Heart right ventricle (tissue), 16 donors: ENCODE results near the gene UFSP1. TPM values are rescaled to one million over a fixed set of nuclear protein-coding genes. Genes with fewer than 3 reads are reported as not detected.

Experiments
- ATAC-seq, 8 donors: fragments of 200-7000 bp; cut with Tn5 transposase; one replicate each; pipeline ENCODE4 v1.9.1; 2020; ENCODE audit warnings: mild to moderate bottlenecking in 8 of 8, moderate library complexity in 8 of 8, moderate number of reproducible peaks in 1 of 8
- DNase-seq, 2 donors: peaks; one replicate each; pipeline ENCODE4 v3.0.0-alpha.2; 2020
- H3K27ac ChIP-seq, 10 donors: fragments of 200-600 bp; sonication (generic) in 2 of 10; one replicate each; pipeline versions ENCODE4 v1.5.0 to v1.8.0; 2020 to 2022; ENCODE audit warnings: mild to moderate bottlenecking in 3 of 10
- H3K27me3 ChIP-seq, 7 donors: fragments of 200-600 bp; one replicate each; pipeline ENCODE4 v1.8.0; 2021 to 2022; ENCODE audit warnings: mild to moderate bottlenecking in 2 of 7
- H3K36me3 ChIP-seq, 9 donors: fragments of 200-600 bp; sonication (generic) in 1 of 9; one replicate each; pipeline versions ENCODE4 v1.5.0 to v1.8.0; 2020 to 2022; ENCODE audit warnings: mild to moderate bottlenecking in 2 of 9
- H3K4me1 ChIP-seq, 9 donors: fragments of 200-600 bp; sonication (generic) in 1 of 9; one replicate each; pipeline versions ENCODE4 v1.5.0 to v1.8.0; 2020 to 2022; ENCODE audit warnings: mild to moderate bottlenecking in 4 of 9
- H3K4me3 ChIP-seq, 10 donors: fragments of 200-600 bp; sonication (generic) in 2 of 10; one replicate each; pipeline versions ENCODE4 v1.5.0 to v1.8.0; 2020 to 2022; ENCODE audit warnings: mild to moderate bottlenecking in 7 of 10, moderate library complexity in 2 of 10
- H3K9me3 ChIP-seq, 11 donors: fragments of 200-600 bp in 10 of 11; sonication (generic) in 2 of 11; one replicate each; pipeline versions ENCODE4 v1.5.0 to v1.8.0; 2013 to 2022; ENCODE audit warnings: mild to moderate bottlenecking in 2 of 11, control low read depth in 1 of 11, moderate library complexity in 1 of 11
- WGBS, 2 donors: extraction: QIAGEN DNeasy Blood & Tissue Kit; methylation state at CpG; one replicate each; pipeline ENCODE4 v1.1.7; 2013; ENCODE audit warnings: inconsistent platforms in 1 of 2; 5-methylcytosine and 5-hydroxymethylcytosine counted together
- intact Hi-C, 10 donors: fragments of 100-400 bp; cut with DNase I; formaldehyde crosslinking; loops; one replicate each; pipeline versions ENCODE4 v1.11.1 to v1.14.2; 2022
- microRNA-seq, 2 donors: library from miRNA; unstranded; fragments of <30 nt; microRNA quantifications; one replicate each; pipeline ENCODE4 v1.2.0, GENCODE V29; 2021
- polyA plus RNA-seq, 2 donors: library from polyadenylated mRNA; stranded (reverse); fragments of 200-250 nt; gene quantifications; one replicate each; pipeline ENCODE4 v1.2.3, GENCODE V29; 2013
- total RNA-seq, 10 donors: library from RNA; stranded (reverse); fragmentation: NEBNext Ultra II Directional in 3 of 10; extraction: Animal tissue kit (Norgen Biotek cat#: 25700) in 3 of 10; gene quantifications; one replicate each; pipeline versions ENCODE4 v1.2.1 to v1.2.4, GENCODE V29; 2021 to 2023
- TF ChIP-seq, protein P1 (sequence below), 9 donors: fragments of 200-600 bp; sonication (generic) in 2 of 9; IDR thresholded peaks; one replicate each; pipeline versions ENCODE4 v1.5.0 to v1.8.0; 2021 to 2022; ENCODE audit warnings: antibody characterized with exemption in 9 of 9, mild to moderate bottlenecking in 5 of 9, moderate library complexity in 1 of 9
- donor health status: Arrhythmogenic right ventricular cardiomyopathy.
- donor health status: ischemic (EF 13 %, LVEDD 7.1; RV severe dilation, severe dysfunction).
- donor health status: healthy with polysubstance abuse.
- donor health status: DM: no; HTN: yes; CAD: no.
- donor health status: DM: no; HTN: no; CAD: no.
- donor health status: ischemic (EF 25% LVEDD 6.9; RV normal size, moderate dysfunction).
- donor health status: ischemic (EF 25% LVEDD 5.7; RV mildly dilated, moderate dysfunction).
- donor health status: healthy.
- donor health status: DM: yes; HTN: yes; CAD: no.
- donor health status: Ischemic cardiomyopathy.
- donor health status: ischemic (EF 35%, LVEDD 5.7; RV mildly dilated, moderate dysfunction).
- donor health status: nonischemic (EF 11% LVEDD 7.7; RV severe dilation, severe dysfunction).
- donor health status: DM: yes; HTN: yes; CAD: no.
- donor health status: PGD.
- donor health status: ischemic (EF 29% LVEDD 5.4; RV normal size, mild dysfunction).
- donor health status: nonischemic (EF 23%, LVEDD 6.1; RV moderate dilation, normal function).

Gene UFSP1
- total and polyA plus RNA-seq, 12 donors, result 0.99 to 3.4 (median 1.9) TPM

DNA sequence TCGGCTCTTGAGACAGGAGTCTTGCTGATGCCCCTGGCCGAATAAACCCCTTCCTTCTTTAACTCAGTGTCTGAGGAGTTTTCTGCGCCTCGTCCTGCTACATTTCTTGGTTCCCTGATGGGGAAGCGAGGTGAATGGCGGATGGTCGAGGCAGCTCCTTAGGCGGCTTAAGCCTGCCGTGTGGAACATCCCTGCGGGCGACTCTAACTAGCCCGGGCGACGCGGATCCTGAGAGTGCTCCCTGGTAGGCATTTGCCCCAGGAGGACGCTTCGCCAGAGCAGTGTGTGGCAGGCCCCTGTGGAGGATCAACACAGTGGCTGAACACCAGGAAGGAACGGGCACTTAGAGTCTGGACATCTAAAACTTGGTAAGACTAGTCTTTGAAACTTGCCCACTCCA lies 50.2 kb downstream of the UFSP1 start:
- intact Hi-C loops, result loop anchor here in 1 of 10 donors (5.0 kb wide), 1 partner anchor 37 kb away; no protein-coding TSS in a partner anchor
- no peak overlapping the region for H3K27ac ChIP-seq
- H3K27me3 ChIP-seq, result no peaks in the 10 kb centered on the region
- TF ChIP-seq, protein P1, sequence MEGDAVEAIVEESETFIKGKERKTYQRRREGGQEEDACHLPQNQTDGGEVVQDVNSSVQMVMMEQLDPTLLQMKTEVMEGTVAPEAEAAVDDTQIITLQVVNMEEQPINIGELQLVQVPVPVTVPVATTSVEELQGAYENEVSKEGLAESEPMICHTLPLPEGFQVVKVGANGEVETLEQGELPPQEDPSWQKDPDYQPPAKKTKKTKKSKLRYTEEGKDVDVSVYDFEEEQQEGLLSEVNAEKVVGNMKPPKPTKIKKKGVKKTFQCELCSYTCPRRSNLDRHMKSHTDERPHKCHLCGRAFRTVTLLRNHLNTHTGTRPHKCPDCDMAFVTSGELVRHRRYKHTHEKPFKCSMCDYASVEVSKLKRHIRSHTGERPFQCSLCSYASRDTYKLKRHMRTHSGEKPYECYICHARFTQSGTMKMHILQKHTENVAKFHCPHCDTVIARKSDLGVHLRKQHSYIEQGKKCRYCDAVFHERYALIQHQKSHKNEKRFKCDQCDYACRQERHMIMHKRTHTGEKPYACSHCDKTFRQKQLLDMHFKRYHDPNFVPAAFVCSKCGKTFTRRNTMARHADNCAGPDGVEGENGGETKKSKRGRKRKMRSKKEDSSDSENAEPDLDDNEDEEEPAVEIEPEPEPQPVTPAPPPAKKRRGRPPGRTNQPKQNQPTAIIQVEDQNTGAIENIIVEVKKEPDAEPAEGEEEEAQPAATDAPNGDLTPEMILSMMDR (IDR thresholded peaks at IDR 0.05), result no peak
- H3K4me3 ChIP-seq, result no peak overlapping the region
- 96 to 97% methylated on average over 18 of the region's 18 CpGs for WGBS, 2 donors
- H3K9me3 ChIP-seq, result no peaks in the 10 kb centered on the region
- ATAC-seq, result no peak
- H3K36me3 ChIP-seq, result no peaks in the 10 kb centered on the region
- no peak for DNase-seq
- peaks cover 0 to 32% (median 12%) of the 10 kb centered on the region in 9 donors for H3K4me1 ChIP-seq

Small RNA genes within 50 kb of the gene (microRNA-seq; reads per million reads assigned to microRNA genes)
- 0 to 0.60 reads per million in 2 donors for gene MIR6875

Other genes starting within 250 kb of the UFSP1 start
- under 1 TPM in 3 of 10 donors, not detected in 7; 0.20 to 0.57 (median 0.49) TPM for gene TFR2, start 248.2 kb downstream of the UFSP1 start, total RNA-seq
- under 1 TPM; 0.29 to 0.58 TPM for gene TFR2, start 248.2 kb downstream of the UFSP1 start, polyA plus RNA-seq
- gene ACTL6B, start 233.3 kb downstream of the UFSP1 start, total RNA-seq, result not detected
- not detected for gene ACTL6B, start 233.3 kb downstream of the UFSP1 start, polyA plus RNA-seq
- gene GNB2, start 216.0 kb downstream of the UFSP1 start, total RNA-seq, result 100 to 1,000 TPM in 7 of 10 donors, 10 to 100 TPM in 3; 91.6 to 150 (median 106) TPM
- gene GNB2, start 216.0 kb downstream of the UFSP1 start, polyA plus RNA-seq, result 100 to 1,000 TPM in 1 of 2 donors, 10 to 100 TPM in 1; 32.8 to 227 TPM
- 10 to 100 TPM; 20.5 to 33.9 (median 24.2) TPM for gene GIGYF1, start 195.5 kb downstream of the UFSP1 start, total RNA-seq
- gene GIGYF1, start 195.5 kb downstream of the UFSP1 start, polyA plus RNA-seq, result 10 to 100 TPM in 1 of 2 donors, 1 to 10 TPM in 1; 9.4 to 47.3 TPM
- 10 to 100 TPM; 23.2 to 34.9 (median 25.3) TPM for gene POP7, start 183.6 kb downstream of the UFSP1 start, total RNA-seq
- gene POP7, start 183.6 kb downstream of the UFSP1 start, polyA plus RNA-seq, result 10 to 100 TPM; 35.5 to 71.5 TPM
- under 1 TPM in 1 of 10 donors, not detected in 9; 0.23 TPM for gene EPO, start 169.2 kb downstream of the UFSP1 start, total RNA-seq
- gene EPO, start 169.2 kb downstream of the UFSP1 start, polyA plus RNA-seq, result not detected
- gene ZAN, start 156.1 kb downstream of the UFSP1 start, total RNA-seq, result not detected
- not detected for gene ZAN, start 156.1 kb downstream of the UFSP1 start, polyA plus RNA-seq
- gene EPHB4, start 62.2 kb downstream of the UFSP1 start, total RNA-seq, result 10 to 100 TPM; 13.8 to 41.6 (median 21.0) TPM
- gene EPHB4, start 62.2 kb downstream of the UFSP1 start, polyA plus RNA-seq, result 10 to 100 TPM; 14.4 to 27.6 TPM
- 10 to 100 TPM in 1 of 10 donors, 1 to 10 TPM in 9; 4.8 to 15.7 (median 6.9) TPM for gene SLC12A9, start 37.0 kb downstream of the UFSP1 start, total RNA-seq
- gene SLC12A9, start 37.0 kb downstream of the UFSP1 start, polyA plus RNA-seq, result 10 to 100 TPM; 10.2 to 14.0 TPM
- 10 to 100 TPM; 13.0 to 23.7 (median 17.7) TPM for gene TRIP6, start 22.3 kb downstream of the UFSP1 start, total RNA-seq
- 10 to 100 TPM; 15.4 to 26.3 TPM for gene TRIP6, start 22.3 kb downstream of the UFSP1 start, polyA plus RNA-seq
- 10 to 100 TPM; 38.4 to 69.5 (median 49.6) TPM for gene SRRT, start 14.6 kb downstream of the UFSP1 start, total RNA-seq
- 10 to 100 TPM; 47.6 to 67.6 TPM for gene SRRT, start 14.6 kb downstream of the UFSP1 start, polyA plus RNA-seq
- gene ACHE, start 6.2 kb upstream of the UFSP1 start, total RNA-seq, result 1 to 10 TPM in 2 of 10 donors, under 1 TPM in 8; 0.27 to 1.1 (median 0.71) TPM
- under 1 TPM; 0.80 to 0.94 TPM for gene ACHE, start 6.2 kb upstream of the UFSP1 start, polyA plus RNA-seq
- gene MUC3A, start 59.8 kb upstream of the UFSP1 start, total RNA-seq, result 1 to 10 TPM in 2 of 10 donors, under 1 TPM in 8; 0.23 to 1.1 (median 0.75) TPM
- gene MUC3A, start 59.8 kb upstream of the UFSP1 start, polyA plus RNA-seq, result 1 to 10 TPM in 1 of 2 donors, under 1 TPM in 1; 0.36 to 3.5 TPM
- gene MUC12, start 79.8 kb upstream of the UFSP1 start, total RNA-seq, result not detected
- gene MUC12, start 79.8 kb upstream of the UFSP1 start, polyA plus RNA-seq, result under 1 TPM in 1 of 2 donors, not detected in 1; 0.49 TPM
- gene MUC17, start 130.4 kb upstream of the UFSP1 start, total RNA-seq, result not detected
- gene MUC17, start 130.4 kb upstream of the UFSP1 start, polyA plus RNA-seq, result not detected
- 10 to 100 TPM; 12.8 to 28.4 (median 16.7) TPM for gene TRIM56, start 195.8 kb upstream of the UFSP1 start, total RNA-seq
- 10 to 100 TPM in 1 of 2 donors, 1 to 10 TPM in 1; 5.8 to 12.9 TPM for gene TRIM56, start 195.8 kb upstream of the UFSP1 start, polyA plus RNA-seq
- gene SERPINE1, start 237.4 kb upstream of the UFSP1 start, total RNA-seq, result 10 to 100 TPM in 3 of 10 donors, 1 to 10 TPM in 7; 1.2 to 67.8 (median 4.6) TPM
- gene SERPINE1, start 237.4 kb upstream of the UFSP1 start, polyA plus RNA-seq, result 100 to 1,000 TPM in 1 of 2 donors, 1 to 10 TPM in 1; 2.1 to 269 TPM